Gastrocnemius medialis (tissue), 4 donors: ENCODE results near the gene ZNF777. TPM values are rescaled to one million over a fixed set of nuclear protein-coding genes. Genes with fewer than 3 reads are reported as not detected.

Experiments used
- ATAC-seq, 2 donors: fragments of 150-250 bp; one replicate each; pipeline ENCODE4 v1.9.1; 2016
- DNase-seq, 2 donors: peaks; one replicate each; pipeline ENCODE4 v3.0.0-alpha.2; 2019
- H3K27ac ChIP-seq, 4 donors: fragments of 200-600 bp; sonication (generic); 1 replicate in 1 of 4; 2 replicates in 3 of 4; pipeline ENCODE4 v1.5.1; 2016 to 2018; ENCODE audit warnings: mild to moderate bottlenecking in 2 of 4, moderate library complexity in 1 of 4
- H3K27me3 ChIP-seq, 3 donors: fragments of 200-600 bp; sonication (generic) in 2 of 3; 1 replicate in 1 of 3; 2 replicates in 2 of 3; pipeline versions ENCODE4 v1.5.1 to v1.6.0; 2016 to 2019; ENCODE audit warnings: mild to moderate bottlenecking in 1 of 3, moderate library complexity in 1 of 3
- H3K36me3 ChIP-seq, 2 donors: fragments of 200-600 bp; sonication (generic) in 1 of 2; one replicate each; pipeline ENCODE4 v1.5.1; 2017 to 2018
- H3K4me1 ChIP-seq, 2 donors: fragments of 200-600 bp; sonication (generic) in 1 of 2; one replicate each; pipeline ENCODE4 v1.5.1; 2016 to 2017; ENCODE audit warnings: mild to moderate bottlenecking in 2 of 2
- H3K4me3 ChIP-seq, 4 donors: fragments of 200-600 bp; sonication (generic) in 3 of 4; 1 replicate in 1 of 4; 2 replicates in 3 of 4; pipeline ENCODE4 v1.5.1; 2016 to 2019; ENCODE audit warnings: mild to moderate bottlenecking in 2 of 4
- H3K9me3 ChIP-seq, 3 donors: fragments of 200-600 bp; sonication (generic) in 2 of 3; 1 replicate in 1 of 3; 2 replicates in 2 of 3; pipeline ENCODE4 v1.5.1; 2016 to 2019
- CTCF ChIP-seq, 5 experiments: fragments of 450-650 bp in 3 of 5; fragments of 200-600 bp in 2 of 5; sonication (generic) in 2 of 5; IDR thresholded peaks in 4 of 5; conservative IDR thresholded peaks in 1 of 5; 1 replicate in 4 of 5; 2 replicates in 1 of 5; pipeline ENCODE4 v1.5.1; 2016 to 2019; ENCODE audit warnings: antibody characterized with exemption in 5 of 5, mild to moderate bottlenecking in 3 of 5, moderate library complexity in 3 of 5
- POLR2A ChIP-seq, 2 donors: fragments of 450-650 bp; IDR thresholded peaks; one replicate each; pipeline ENCODE4 v1.6.1; 2017; ENCODE audit warnings: antibody characterized with exemption in 2 of 2, mild to moderate bottlenecking in 2 of 2, moderate library complexity in 2 of 2
- in situ Hi-C, 4 donors: fragments of 200-750 bp; cut with MboI; loops; one replicate each; pipeline versions ENCODE4 v1.15.0 to v1.8.0; 2017; ENCODE audit warnings: low sequenced_read_pairs in 4 of 4
- intact Hi-C: fragments of 100-400 bp; cut with DNase I; formaldehyde crosslinking; loops from one replicate; pipeline ENCODE4 v1.15.1; 2023; ENCODE audit warnings: low total_unique reads
- total RNA-seq, 4 donors: library from RNA; depleted of rRNA; stranded (reverse); fragments of >200 nt; gene quantifications; one replicate each; pipeline versions ENCODE4 v1.1.0 to v1.2.3, GENCODE V29; 2016

ZNF777 gene
- total RNA-seq, 4 donors from 2014 or later, result 7.6 to 17.6 (median 15.1) TPM

GRCh38 chr7:149442924-149443323 lies 17.9 kb downstream of the ZNF777 start:
- DNase-seq (no peak), ATAC-seq (no peak)
- in situ Hi-C loops (no loop called here), intact Hi-C loops (no loop called here)
- H3K4me3 ChIP-seq, result no peak overlapping the region
- H3K36me3 ChIP-seq, result peaks cover 0 to 31% of the 10 kb centered on the region in 2 donors
- TF ChIP-seq CTCF (IDR thresholded peaks at IDR 0.05 in 4 of 5, conservative IDR thresholded peaks at IDR 0.05 in 1 of 5) (no peak), POLR2A (IDR thresholded peaks at IDR 0.05) (no peak)
- no peaks in the 10 kb centered on the region for H3K4me1 ChIP-seq
- H3K27me3 ChIP-seq, result no peaks in the 10 kb centered on the region
- no peaks in the 10 kb centered on the region for H3K9me3 ChIP-seq
- H3K27ac ChIP-seq, result no peak overlapping the region

- Histone ChIP-seq H3K9me3 (no peaks in the 10 kb centered on the region), H3K27me3 (no peaks in the 10 kb centered on the region), H3K36me3 (peaks cover 0 to 14% of the 10 kb centered on the region in 2 donors), H3K4me1 (no peaks in the 10 kb centered on the region), H3K4me3 (no peak overlapping the region), H3K27ac (no peak overlapping the region)
- DNase-seq (no peak), ATAC-seq (no peak)
- TF ChIP-seq POLR2A (IDR thresholded peaks at IDR 0.05), result no peak
- TF ChIP-seq CTCF (IDR thresholded peaks at IDR 0.05 in 4 of 5, conservative IDR thresholded peaks at IDR 0.05 in 1 of 5), result no peak
- in situ Hi-C loops, result no loop called here
- intact Hi-C loops, result no loop called here
Observed at GRCh38 chr7:149440222-149440621, 20.6 kb downstream of the ZNF777 start.

GRCh38 chr7:149436358-149436757 lies 24.5 kb downstream of the ZNF777 start:
- Histone ChIP-seq H3K4me3 (no peak overlapping the region), H3K36me3 (peaks cover 0 to 40% of the 10 kb centered on the region in 2 donors), H3K4me1 (no peaks in the 10 kb centered on the region), H3K27ac (no peak overlapping the region), H3K27me3 (no peaks in the 10 kb centered on the region), H3K9me3 (no peaks in the 10 kb centered on the region)
- no peak for ATAC-seq
- in situ Hi-C loops, result no loop called here
- TF ChIP-seq POLR2A (IDR thresholded peaks at IDR 0.05) (no peak), CTCF (IDR thresholded peaks at IDR 0.05 in 4 of 5, conservative IDR thresholded peaks at IDR 0.05 in 1 of 5) (no peak)
- intact Hi-C loops, result no loop called here
- DNase-seq, result no peak

GRCh38 chr7:149433124-149433523 lies 27.7 kb downstream of the ZNF777 start:
- Histone ChIP-seq H3K27me3 (no peaks in the 10 kb centered on the region), H3K36me3 (peaks cover 0 to 45% of the 10 kb centered on the region in 2 donors), H3K4me3 (no peak overlapping the region), H3K4me1 (no peaks in the 10 kb centered on the region), H3K27ac (no peak overlapping the region), H3K9me3 (no peaks in the 10 kb centered on the region)
- intact Hi-C loops, result no loop called here
- in situ Hi-C loops, result no loop called here
- ATAC-seq (no peak), DNase-seq (no peak)
- no peak for TF ChIP-seq POLR2A (IDR thresholded peaks at IDR 0.05)
- no peak for TF ChIP-seq CTCF (IDR thresholded peaks at IDR 0.05 in 4 of 5, conservative IDR thresholded peaks at IDR 0.05 in 1 of 5)

- Histone ChIP-seq H3K27ac (no peak overlapping the region), H3K36me3 (peaks cover 0 to 45% of the 10 kb centered on the region in 2 donors), H3K27me3 (no peaks in the 10 kb centered on the region), H3K9me3 (no peaks in the 10 kb centered on the region), H3K4me3 (no peak overlapping the region), H3K4me1 (no peaks in the 10 kb centered on the region)
- no peak for DNase-seq
- intact Hi-C loops (no loop called here), in situ Hi-C loops (no loop called here)
- TF ChIP-seq CTCF (IDR thresholded peaks at IDR 0.05 in 4 of 5, conservative IDR thresholded peaks at IDR 0.05 in 1 of 5) (no peak), POLR2A (IDR thresholded peaks at IDR 0.05) (no peak)
- ATAC-seq, result no peak
Observed at GRCh38 chr7:149432121-149432691, 28.7 kb downstream of the ZNF777 start.
